Neural cell (in vitro differentiated cells): Measurements from ENCODE around the gene TUBA4B. TPM values are rescaled to one million over a fixed set of nuclear protein-coding genes. Genes with fewer than 3 reads are reported as not detected.

Source experiments
- H2AFZ ChIP-seq: fragments of 200-600, 300-800 bp; sonication (generic), shearing (Covaris generic); 2 replicates; pipeline ENCODE4 v1.6.0; 2014; ENCODE audit warnings: low read depth, mild to moderate bottlenecking, antibody characterized with exemption, low read length, moderate library complexity
- H3F3A ChIP-seq: fragments of 200-600 bp; shearing (Covaris generic); 2 replicates; pipeline ENCODE4 v1.6.1; 2016; ENCODE audit warnings: mild to moderate bottlenecking, moderate library complexity, mixed read lengths, antibody characterized with exemption, low read length; ENCODE audit not compliant: insufficient read depth, poor library complexity, severe bottlenecking
- H3K27ac ChIP-seq: fragments of 200-600, 300-800 bp; sonication (generic), shearing (Covaris generic); 2 replicates; pipeline ENCODE4 v1.5.1; 2014; ENCODE audit warnings: mild to moderate bottlenecking, low read length, moderate library complexity
- H3K27me3 ChIP-seq: fragments of 300-800, 200-600 bp; sonication (generic), shearing (Covaris generic); 2 replicates; pipeline ENCODE4 v1.6.0; 2014; ENCODE audit warnings: mild to moderate bottlenecking, low read depth, low read length, moderate library complexity; ENCODE audit not compliant: insufficient read depth
- H3K36me3 ChIP-seq: fragments of 300-800, 200-600 bp; sonication (generic), shearing (Covaris generic); 2 replicates; pipeline ENCODE4 v1.5.1; 2014; ENCODE audit warnings: mild to moderate bottlenecking, antibody characterized with exemption, low read length, moderate library complexity; ENCODE audit not compliant: insufficient read depth
- H3K4me2 ChIP-seq: fragments of 300-800, 200-600 bp; sonication (generic), shearing (Covaris generic); 2 replicates; pipeline ENCODE4 v1.6.0; 2014; ENCODE audit warnings: mild to moderate bottlenecking, low read length
- H3K4me3 ChIP-seq: fragments of 300-800, 200-600 bp; sonication (generic), shearing (Covaris generic); 2 replicates; pipeline ENCODE4 v1.5.1; 2014; ENCODE audit warnings: mild to moderate bottlenecking, low read length, moderate library complexity
- H3K79me2 ChIP-seq: fragments of 200-600 bp; shearing (Covaris generic); replicated peaks from 2 replicates; pipeline ENCODE4 v1.6.0; 2014; ENCODE audit warnings: mild to moderate bottlenecking, low read length, moderate library complexity; ENCODE audit not compliant: insufficient read depth
- H3K9ac ChIP-seq: fragments of 300-800, 200-600 bp; sonication (generic), shearing (Covaris generic); 2 replicates; pipeline ENCODE4 v1.6.1; 2016; ENCODE audit warnings: mild to moderate bottlenecking, low read length, mixed read lengths
- H3K9me2 ChIP-seq: fragments of 200-600 bp; shearing (Covaris generic); 2 replicates; pipeline ENCODE4 v1.6.1; 2016; ENCODE audit warnings: mild to moderate bottlenecking, low read length, mixed read lengths; ENCODE audit not compliant: insufficient read depth
- H3K9me3 ChIP-seq: fragments of 200-600, 300-800 bp; sonication (generic), shearing (Covaris generic); 2 replicates; pipeline ENCODE4 v1.6.1; 2016; ENCODE audit warnings: mild to moderate bottlenecking, mixed run types, low read length, moderate library complexity, mixed read lengths
- H4K20me1 ChIP-seq: fragments of 200-600 bp; shearing (Covaris generic); 2 replicates; pipeline ENCODE4 v1.6.1; 2016; ENCODE audit warnings: mild to moderate bottlenecking, mixed run types; ENCODE audit not compliant: insufficient read depth
- CTCF ChIP-seq: fragments of 450-650 bp; IDR thresholded peaks from 2 replicates; pipeline ENCODE4 v1.5.1; 2014; ENCODE audit warnings: antibody characterized with exemption, mild to moderate bottlenecking, moderate library complexity; ENCODE audit not compliant: poor library complexity, severe bottlenecking
- EP300 ChIP-seq: fragments of 450-650 bp; conservative IDR thresholded peaks from 2 replicates; pipeline ENCODE4 v1.6.1; 2014; ENCODE audit warnings: antibody characterized with exemption, mild to moderate bottlenecking, moderate library complexity; ENCODE audit not compliant: poor library complexity, severe bottlenecking
- EZH2 ChIP-seq: fragments of 200-600, 300-800 bp; shearing (Covaris generic), sonication (generic); IDR thresholded peaks from 2 replicates; pipeline ENCODE4 v1.6.1; 2014; ENCODE audit warnings: antibody characterized with exemption, low read length, borderline replicate concordance, mild to moderate bottlenecking; ENCODE audit not compliant: insufficient read depth, poor library complexity, severe bottlenecking
- MXI1 ChIP-seq: fragments of 450-650 bp; conservative IDR thresholded peaks from 2 replicates; pipeline ENCODE4 v1.6.1; 2014; ENCODE audit warnings: antibody characterized with exemption, mild to moderate bottlenecking; ENCODE audit not compliant: poor library complexity, severe bottlenecking
- POLR2AphosphoS5 ChIP-seq: IDR thresholded peaks from 2 replicates; pipeline ENCODE4 v1.6.1; 2012
- RAD21 ChIP-seq: fragments of 450-650 bp; conservative IDR thresholded peaks from 2 replicates; pipeline ENCODE4 v1.6.1; 2014; ENCODE audit warnings: antibody characterized with exemption, mild to moderate bottlenecking, moderate library complexity
- REST ChIP-seq: IDR thresholded peaks from 2 replicates; pipeline ENCODE4 v1.6.1; 2012; ENCODE audit warnings: borderline replicate concordance
- SMC3 ChIP-seq: fragments of 450-650 bp; conservative IDR thresholded peaks from 2 replicates; pipeline ENCODE4 v1.6.1; 2014; ENCODE audit warnings: antibody characterized with exemption, mild to moderate bottlenecking, moderate library complexity; ENCODE audit not compliant: poor library complexity
- TAF1 ChIP-seq: IDR thresholded peaks from 2 replicates; pipeline ENCODE4 v1.6.1; 2012; ENCODE audit warnings: low read depth
- polyA plus RNA-seq: library from polyadenylated mRNA; depleted of rRNA; stranded (reverse); fragments of >200 nt; gene quantifications from 2 replicates; pipeline ENCODE4 v1.2.3, GENCODE V29; 2014

TUBA4B gene
- polyA plus RNA-seq, 1 donor from 2014 or later = not detected

- Histone ChIP-seq H3K9me3 (no peaks in the 10 kb centered on the region), H3K27me3 (peaks cover 11% of the 10 kb centered on the region), H4K20me1 (no peaks in the 10 kb centered on the region), H3K4me3 (no peak overlapping the region), H3K36me3 (no peaks in the 10 kb centered on the region), H3K27ac (no peak overlapping the region), H3K79me2 (no peaks in the 10 kb centered on the region), H3K9me2 (no peaks in the 10 kb centered on the region), H3K9ac (no peak overlapping the region), H3F3A (no peaks in the 10 kb centered on the region), H2AFZ (no peak overlapping the region), H3K4me2 (no peak overlapping the region)
- TF ChIP-seq EP300 = no peak
- no peak for TF ChIP-seq SMC3
- TF ChIP-seq REST = no peak
- no peak for TF ChIP-seq TAF1
- no peak for TF ChIP-seq EZH2
- TF ChIP-seq CTCF = no peak
- TF ChIP-seq RAD21 = no peak
- TF ChIP-seq MXI1 = no peak
- TF ChIP-seq POLR2AphosphoS5 = no peak
These were observed 16.5 kb downstream of the TUBA4B start for GRCh38 chr2:219269362-219270054.

GRCh38 chr2:219270055-219270372 lies 17.0 kb downstream of the TUBA4B start:
- no peaks in the 10 kb centered on the region for H4K20me1 ChIP-seq
- no peak overlapping the region for H3K27ac ChIP-seq
- peaks cover 11% of the 10 kb centered on the region for H3K27me3 ChIP-seq
- no peak overlapping the region for H3K9ac ChIP-seq
- no peaks in the 10 kb centered on the region for H3K79me2 ChIP-seq
- H3K9me3 ChIP-seq = no peaks in the 10 kb centered on the region
- H3K4me2 ChIP-seq = no peak overlapping the region
- no peaks in the 10 kb centered on the region for H3F3A ChIP-seq
- H3K4me3 ChIP-seq = no peak overlapping the region
- no peak overlapping the region for H2AFZ ChIP-seq
- H3K36me3 ChIP-seq = no peaks in the 10 kb centered on the region
- H3K9me2 ChIP-seq = no peaks in the 10 kb centered on the region
- no peak for TF ChIP-seq CTCF
- no peak for TF ChIP-seq SMC3
- TF ChIP-seq EZH2 = no peak
- no peak for TF ChIP-seq REST
- no peak for TF ChIP-seq TAF1
- TF ChIP-seq POLR2AphosphoS5 = no peak
